Prostate gland (tissue), 2 donors: ENCODE data around the gene SPSB3.

ENCODE experiments used
- CTCF ChIP-seq, 4 experiments: fragments of 200-600 bp in 2 of 4; fragments of 450-650 bp in 2 of 4; sonication (generic) in 2 of 4; IDR thresholded peaks; 1 replicate in 3 of 4; 2 replicates in 1 of 4; pipeline ENCODE4 v1.5.1; 2016 to 2019; ENCODE audit warnings: antibody characterized with exemption in 4 of 4, mild to moderate bottlenecking in 2 of 4, moderate library complexity in 2 of 4
- POLR2A ChIP-seq: fragments of 450-650 bp; IDR thresholded peaks from one replicate; pipeline ENCODE4 v1.6.1; 2016; ENCODE audit warnings: antibody characterized with exemption, mild to moderate bottlenecking

- TF ChIP-seq POLR2A (no peak), CTCF (IDR thresholded peaks at IDR 0.05) (no peak)
These were observed 3.1 kb downstream of the SPSB3 start for GRCh38 chr16:1779234-1779701.
